GM23338 (cell line): ENCODE results near the gene SPARC. TPM values are rescaled to one million over a fixed set of nuclear protein-coding genes. Genes with fewer than 3 reads are reported as not detected.

Experiments
- ATAC-seq: fragments of 200-7000 bp; cut with Tn5 transposase; 3 replicates; pipeline ENCODE4 v1.9.1; 2020
- DNase-seq: peaks from one replicate; pipeline ENCODE4 v3.0.0-alpha.2; 2015; ENCODE audit warnings: low spot score
- H2AFZ ChIP-seq: fragments of 200-600 bp; sonication (generic); 2 replicates; pipeline ENCODE4 v1.8.0; 2016; ENCODE audit warnings: antibody characterized with exemption, mild to moderate bottlenecking, moderate library complexity
- H3F3A ChIP-seq: fragments of 200-600 bp; sonication (generic); replicated peaks from 2 replicates; pipeline ENCODE4 v1.8.0; 2017; ENCODE audit warnings: antibody characterized with exemption, mixed run types, low read depth
- H3K27ac ChIP-seq: fragments of 200-600 bp; sonication (generic); 2 replicates; pipeline ENCODE4 v1.6.1; 2016; ENCODE audit warnings: low read depth
- H3K27me3 ChIP-seq: fragments of 200-600 bp; sonication (generic); 2 replicates; pipeline ENCODE4 v1.8.0; 2016; ENCODE audit warnings: mild to moderate bottlenecking, mixed run types, moderate library complexity; ENCODE audit not compliant: insufficient read depth
- H3K36me3 ChIP-seq: fragments of 200-600 bp; sonication (generic); 2 replicates; pipeline ENCODE4 v1.8.0; 2016; ENCODE audit warnings: mild to moderate bottlenecking; ENCODE audit not compliant: insufficient read depth
- H3K4me1 ChIP-seq: fragments of 200-600 bp; sonication (generic); 2 replicates; pipeline ENCODE4 v1.8.0; 2016; ENCODE audit warnings: mild to moderate bottlenecking, moderate library complexity; ENCODE audit not compliant: insufficient read depth
- H3K4me2 ChIP-seq: fragments of 200-600 bp; sonication (generic); 2 replicates; pipeline ENCODE4 v1.7.1; 2017; ENCODE audit warnings: mixed run types
- H3K4me3 ChIP-seq: fragments of 200-600 bp; sonication (generic); 2 replicates; pipeline ENCODE4 v1.6.1; 2016; ENCODE audit warnings: mixed run types
- H3K79me2 ChIP-seq: fragments of 200-600 bp; sonication (generic); replicated peaks from 2 replicates; pipeline ENCODE4 v1.8.0; 2017; ENCODE audit warnings: mild to moderate bottlenecking; ENCODE audit not compliant: insufficient read depth
- H3K9me2 ChIP-seq: fragments of 200-600 bp; sonication (generic); 2 replicates; pipeline ENCODE4 v1.8.0; 2017; ENCODE audit not compliant: insufficient read depth
- H4K20me1 ChIP-seq: fragments of 200-600 bp; sonication (generic); replicated peaks from 2 replicates; pipeline ENCODE4 v1.8.0; 2017; ENCODE audit warnings: mild to moderate bottlenecking; ENCODE audit not compliant: insufficient read depth
- H3K27ac Mint-ChIP-seq: 2 replicates; pipeline ENCODE4 v1.8.0; 2020; ENCODE audit warnings: inconsistent platforms, mild to moderate bottlenecking, moderate library complexity, mixed read lengths
- H3K27me3 Mint-ChIP-seq: 3 replicates; pipeline ENCODE4 v1.8.0; 2022; ENCODE audit warnings: low read depth, mild to moderate bottlenecking, moderate library complexity, mixed read lengths, inconsistent platforms; ENCODE audit not compliant: insufficient read depth, poor library complexity
- H3K36me3 Mint-ChIP-seq: 3 replicates; pipeline ENCODE4 v1.8.0; 2021; ENCODE audit warnings: low read depth, mild to moderate bottlenecking, inconsistent platforms, moderate library complexity, mixed read lengths
- H3K4me1 Mint-ChIP-seq: 3 replicates; pipeline ENCODE4 v1.8.0; 2020; ENCODE audit warnings: mild to moderate bottlenecking, inconsistent platforms, mixed read lengths
- H3K4me3 Mint-ChIP-seq: 3 replicates; pipeline ENCODE4 v1.8.0; 2021; ENCODE audit warnings: moderate library complexity, mild to moderate bottlenecking, inconsistent platforms, mixed read lengths
- H3K9me3 Mint-ChIP-seq: 3 replicates; pipeline ENCODE4 v1.8.0; 2020; ENCODE audit warnings: moderate library complexity, mild to moderate bottlenecking, inconsistent platforms, mixed read lengths
- CREB1 ChIP-seq: fragments of 250-450 bp; sonication (Bioruptor Pico); IDR thresholded peaks from 2 replicates; pipeline ENCODE4 v1.5.0; 2020; ENCODE audit warnings: low read depth, mild to moderate bottlenecking, moderate library complexity
- EZH2phosphoT487 ChIP-seq: fragments of 200-600 bp; sonication (generic); IDR thresholded peaks from one replicate; pipeline ENCODE4 v1.8.1; 2018; ENCODE audit warnings: antibody characterized with exemption; ENCODE audit not compliant: unreplicated experiment
- JUNB ChIP-seq: IDR thresholded peaks from one replicate; pipeline ENCODE4 v1.6.1; 2016; ENCODE audit warnings: antibody characterized with exemption; ENCODE audit not compliant: unreplicated experiment
- NANOG ChIP-seq: IDR thresholded peaks from 2 replicates; pipeline ENCODE4 v1.6.1; 2016; ENCODE audit warnings: antibody characterized with exemption, borderline replicate concordance
- STAT1 ChIP-seq: IDR thresholded peaks from one replicate; pipeline ENCODE4 v1.6.1; 2016; ENCODE audit warnings: antibody characterized with exemption; ENCODE audit not compliant: unreplicated experiment
- polyA plus RNA-seq: library from polyadenylated mRNA; unstranded; fragments of >200 nt; fragmentation: Nextera tagmentation; extraction: Ambion mirVana; gene quantifications from 2 replicates; pipeline ENCODE4 v1.2.1, GENCODE V29; 2016
- total RNA-seq: library from RNA; depleted of rRNA; stranded (reverse); fragments of >200 nt; shearing (Covaris generic); gene quantifications from 2 replicates; pipeline ENCODE4 v1.2.3, GENCODE V29; 2014
- TF ChIP-seq, protein P1 (sequence below), 2 experiments: fragments of 200-600 bp in 1 of 2; sonication (generic) in 1 of 2; conservative IDR thresholded peaks; 2 replicates each; pipeline versions ENCODE4 v1.5.1 to v1.6.1; 2016 to 2017; ENCODE audit warnings: antibody characterized with exemption in 2 of 2, low read depth in 2 of 2, mild to moderate bottlenecking in 2 of 2, moderate library complexity in 1 of 2
- TF ChIP-seq, protein P2 (sequence below): fragments of 250-450 bp; sonication (Bioruptor Pico); IDR thresholded peaks from 2 replicates; pipeline ENCODE4 v1.5.0; 2020; ENCODE audit warnings: mild to moderate bottlenecking, moderate library complexity

SPARC gene
- total and polyA plus RNA-seq, 2 experiments from 2014 or later: 218 to 225 TPM

DNA sequence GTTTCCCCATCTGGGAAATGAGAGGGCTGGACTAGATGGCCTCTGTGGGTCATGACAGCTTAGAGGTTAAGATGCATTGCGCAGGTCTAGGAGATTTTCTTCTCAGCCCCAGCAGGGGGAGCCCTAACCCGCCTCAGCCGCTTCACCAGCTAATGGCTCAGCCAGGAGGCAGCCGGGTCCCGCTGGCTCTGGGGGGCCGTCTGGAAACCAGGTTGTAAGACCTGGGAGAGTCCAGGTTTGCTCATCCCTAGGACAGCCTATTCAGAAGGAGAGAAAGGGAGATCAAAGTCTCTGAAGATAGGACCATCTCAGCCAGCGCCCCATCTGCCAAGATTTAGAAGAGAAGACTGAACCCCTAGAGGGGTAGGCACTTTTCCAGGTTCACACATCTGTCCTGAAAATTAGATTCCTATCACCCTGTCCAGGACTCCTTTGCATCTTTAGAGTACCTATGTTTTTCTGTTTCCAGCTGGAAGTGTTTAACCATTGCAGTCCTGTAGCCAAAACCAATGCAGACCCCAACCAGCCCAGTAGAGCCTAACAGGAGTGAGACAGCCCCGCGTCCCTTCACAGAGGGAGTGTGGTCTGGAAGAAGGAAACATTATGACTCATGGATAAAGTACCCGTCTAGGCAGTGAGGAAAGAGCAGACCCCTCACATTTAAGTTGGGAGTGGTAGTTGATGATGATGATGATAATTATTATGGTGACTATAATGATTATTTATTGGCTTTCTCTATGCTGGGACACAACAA lies 27.5 kb downstream of the SPARC start:
- TF ChIP-seq, protein P1, sequence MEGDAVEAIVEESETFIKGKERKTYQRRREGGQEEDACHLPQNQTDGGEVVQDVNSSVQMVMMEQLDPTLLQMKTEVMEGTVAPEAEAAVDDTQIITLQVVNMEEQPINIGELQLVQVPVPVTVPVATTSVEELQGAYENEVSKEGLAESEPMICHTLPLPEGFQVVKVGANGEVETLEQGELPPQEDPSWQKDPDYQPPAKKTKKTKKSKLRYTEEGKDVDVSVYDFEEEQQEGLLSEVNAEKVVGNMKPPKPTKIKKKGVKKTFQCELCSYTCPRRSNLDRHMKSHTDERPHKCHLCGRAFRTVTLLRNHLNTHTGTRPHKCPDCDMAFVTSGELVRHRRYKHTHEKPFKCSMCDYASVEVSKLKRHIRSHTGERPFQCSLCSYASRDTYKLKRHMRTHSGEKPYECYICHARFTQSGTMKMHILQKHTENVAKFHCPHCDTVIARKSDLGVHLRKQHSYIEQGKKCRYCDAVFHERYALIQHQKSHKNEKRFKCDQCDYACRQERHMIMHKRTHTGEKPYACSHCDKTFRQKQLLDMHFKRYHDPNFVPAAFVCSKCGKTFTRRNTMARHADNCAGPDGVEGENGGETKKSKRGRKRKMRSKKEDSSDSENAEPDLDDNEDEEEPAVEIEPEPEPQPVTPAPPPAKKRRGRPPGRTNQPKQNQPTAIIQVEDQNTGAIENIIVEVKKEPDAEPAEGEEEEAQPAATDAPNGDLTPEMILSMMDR (conservative IDR thresholded peaks at IDR 0.05; ENCODE audit: low read depth in 2 of 2): peak; percentile 87 to 93
- TF ChIP-seq JUNB: no peak
- H3K36me3 ChIP-seq: 0 out of 2 replicates have a peak, but pooled peaks cover 4% of the 10 kb centered on the region
- no peaks in the 10 kb centered on the region for H3K9me2 ChIP-seq
- Mint-ChIP-seq H3K27ac (no peak overlapping the region), H3K4me1 (peaks cover 11% of the 10 kb centered on the region), H3K9me3 (no peaks in the 10 kb centered on the region), H3K36me3 (peaks cover 19% of the 10 kb centered on the region), H3K4me3 (no peak overlapping the region), H3K27me3 (peaks cover 5% of the 10 kb centered on the region)
- no peaks in the 10 kb centered on the region for H3F3A ChIP-seq
- H3K4me3 ChIP-seq: no peak overlapping the region
- H4K20me1 ChIP-seq: no peaks in the 10 kb centered on the region
- no peak overlapping the region for H3K4me2 ChIP-seq
- no peak overlapping the region for H3K27ac ChIP-seq
- H3K4me1 ChIP-seq: no peaks in the 10 kb centered on the region
- H3K79me2 ChIP-seq: no peaks in the 10 kb centered on the region
- peak; percentile 98 for ATAC-seq
- DNase-seq: peak; percentile 88
- peak overlapping the region; percentile 39; the same call in 1 of the 2 replicates for H2AFZ ChIP-seq
- H3K27me3 ChIP-seq: no peaks in the 10 kb centered on the region

DNA sequence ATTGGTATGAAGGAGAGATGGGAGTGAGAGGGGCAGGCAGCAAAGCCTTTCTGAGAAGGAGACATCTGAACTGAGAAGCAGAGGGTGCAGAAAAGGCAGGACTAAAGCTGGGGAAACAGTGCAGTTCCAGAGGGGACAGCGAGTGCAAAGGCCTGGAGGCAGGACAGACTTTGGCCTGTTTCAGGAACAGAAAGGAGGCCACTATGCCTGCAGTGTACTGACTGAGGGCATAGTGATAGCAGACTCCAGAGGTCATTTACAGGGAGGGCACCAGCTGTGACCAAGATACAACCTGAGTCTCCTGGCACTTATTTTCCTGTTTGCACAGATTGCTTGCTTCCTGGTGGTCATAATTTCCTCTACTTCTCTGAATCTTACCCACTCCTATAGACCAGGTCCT lies 29.6 kb downstream of the SPARC start:
- Histone ChIP-seq H3K4me3 (no peak overlapping the region), H3K27ac (no peak overlapping the region), H3K4me2 (no peak overlapping the region), H3K9me2 (no peaks in the 10 kb centered on the region), H3K79me2 (no peaks in the 10 kb centered on the region), H3K4me1 (no peaks in the 10 kb centered on the region), H3K36me3 (0 out of 2 replicates have a peak, but pooled peaks cover 3% of the 10 kb centered on the region), H2AFZ (no peak overlapping the region), H3K27me3 (no peaks in the 10 kb centered on the region), H4K20me1 (no peaks in the 10 kb centered on the region), H3F3A (no peaks in the 10 kb centered on the region)
- Mint-ChIP-seq H3K27me3 (peaks cover 3% of the 10 kb centered on the region), H3K4me1 (peaks cover 11% of the 10 kb centered on the region; the same call in 2 of the 3 replicates), H3K27ac (no peak overlapping the region), H3K4me3 (no peak overlapping the region), H3K9me3 (no peaks in the 10 kb centered on the region), H3K36me3 (peaks cover under 1% of the 10 kb centered on the region; the same call in 2 of the 3 replicates)
- ATAC-seq (no peak), DNase-seq (no peak)
- TF ChIP-seq CREB1 (CRISPR knock-in tag): no peak
- no peak for TF ChIP-seq STAT1
- TF ChIP-seq EZH2phosphoT487: no peak
- no peak for TF ChIP-seq NANOG
- TF ChIP-seq, protein P2, sequence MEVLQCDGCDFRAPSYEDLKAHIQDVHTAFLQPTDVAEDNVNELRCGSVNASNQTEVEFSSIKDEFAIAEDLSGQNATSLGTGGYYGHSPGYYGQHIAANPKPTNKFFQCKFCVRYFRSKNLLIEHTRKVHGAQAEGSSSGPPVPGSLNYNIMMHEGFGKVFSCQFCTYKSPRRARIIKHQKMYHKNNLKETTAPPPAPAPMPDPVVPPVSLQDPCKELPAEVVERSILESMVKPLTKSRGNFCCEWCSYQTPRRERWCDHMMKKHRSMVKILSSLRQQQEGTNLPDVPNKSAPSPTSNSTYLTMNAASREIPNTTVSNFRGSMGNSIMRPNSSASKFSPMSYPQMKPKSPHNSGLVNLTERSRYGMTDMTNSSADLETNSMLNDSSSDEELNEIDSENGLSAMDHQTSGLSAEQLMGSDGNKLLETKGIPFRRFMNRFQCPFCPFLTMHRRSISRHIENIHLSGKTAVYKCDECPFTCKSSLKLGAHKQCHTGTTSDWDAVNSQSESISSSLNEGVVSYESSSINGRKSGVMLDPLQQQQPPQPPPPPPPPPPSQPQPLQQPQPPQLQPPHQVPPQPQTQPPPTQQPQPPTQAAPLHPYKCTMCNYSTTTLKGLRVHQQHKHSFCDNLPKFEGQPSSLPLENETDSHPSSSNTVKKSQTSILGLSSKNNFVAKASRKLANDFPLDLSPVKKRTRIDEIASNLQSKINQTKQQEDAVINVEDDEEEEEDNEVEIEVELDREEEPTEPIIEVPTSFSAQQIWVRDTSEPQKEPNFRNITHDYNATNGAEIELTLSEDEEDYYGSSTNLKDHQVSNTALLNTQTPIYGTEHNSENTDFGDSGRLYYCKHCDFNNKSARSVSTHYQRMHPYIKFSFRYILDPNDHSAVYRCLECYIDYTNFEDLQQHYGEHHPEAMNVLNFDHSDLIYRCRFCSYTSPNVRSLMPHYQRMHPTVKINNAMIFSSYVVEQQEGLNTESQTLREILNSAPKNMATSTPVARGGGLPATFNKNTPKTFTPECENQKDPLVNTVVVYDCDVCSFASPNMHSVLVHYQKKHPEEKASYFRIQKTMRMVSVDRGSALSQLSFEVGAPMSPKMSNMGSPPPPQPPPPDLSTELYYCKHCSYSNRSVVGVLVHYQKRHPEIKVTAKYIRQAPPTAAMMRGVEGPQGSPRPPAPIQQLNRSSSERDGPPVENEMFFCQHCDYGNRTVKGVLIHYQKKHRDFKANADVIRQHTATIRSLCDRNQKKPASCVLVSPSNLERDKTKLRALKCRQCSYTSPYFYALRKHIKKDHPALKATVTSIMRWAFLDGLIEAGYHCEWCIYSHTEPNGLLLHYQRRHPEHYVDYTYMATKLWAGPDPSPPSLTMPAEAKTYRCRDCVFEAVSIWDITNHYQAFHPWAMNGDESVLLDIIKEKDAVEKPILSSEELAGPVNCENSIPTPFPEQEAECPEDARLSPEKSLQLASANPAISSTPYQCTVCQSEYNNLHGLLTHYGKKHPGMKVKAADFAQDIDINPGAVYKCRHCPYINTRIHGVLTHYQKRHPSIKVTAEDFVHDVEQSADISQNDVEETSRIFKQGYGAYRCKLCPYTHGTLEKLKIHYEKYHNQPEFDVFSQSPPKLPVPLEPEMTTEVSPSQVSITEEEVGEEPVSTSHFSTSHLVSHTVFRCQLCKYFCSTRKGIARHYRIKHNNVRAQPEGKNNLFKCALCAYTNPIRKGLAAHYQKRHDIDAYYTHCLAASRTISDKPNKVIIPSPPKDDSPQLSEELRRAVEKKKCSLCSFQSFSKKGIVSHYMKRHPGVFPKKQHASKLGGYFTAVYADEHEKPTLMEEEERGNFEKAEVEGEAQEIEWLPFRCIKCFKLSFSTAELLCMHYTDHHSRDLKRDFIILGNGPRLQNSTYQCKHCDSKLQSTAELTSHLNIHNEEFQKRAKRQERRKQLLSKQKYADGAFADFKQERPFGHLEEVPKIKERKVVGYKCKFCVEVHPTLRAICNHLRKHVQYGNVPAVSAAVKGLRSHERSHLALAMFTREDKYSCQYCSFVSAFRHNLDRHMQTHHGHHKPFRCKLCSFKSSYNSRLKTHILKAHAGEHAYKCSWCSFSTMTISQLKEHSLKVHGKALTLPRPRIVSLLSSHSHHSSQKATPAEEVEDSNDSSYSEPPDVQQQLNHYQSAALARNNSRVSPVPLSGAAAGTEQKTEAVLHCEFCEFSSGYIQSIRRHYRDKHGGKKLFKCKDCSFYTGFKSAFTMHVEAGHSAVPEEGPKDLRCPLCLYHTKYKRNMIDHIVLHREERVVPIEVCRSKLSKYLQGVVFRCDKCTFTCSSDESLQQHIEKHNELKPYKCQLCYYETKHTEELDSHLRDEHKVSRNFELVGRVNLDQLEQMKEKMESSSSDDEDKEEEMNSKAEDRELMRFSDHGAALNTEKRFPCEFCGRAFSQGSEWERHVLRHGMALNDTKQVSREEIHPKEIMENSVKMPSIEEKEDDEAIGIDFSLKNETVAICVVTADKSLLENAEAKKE (CRISPR knock-in tag): no peak
